Breast epithelium (tissue), 3 donors: ENCODE data around the gene ADARB2.

ENCODE experiments used
- POLR2A ChIP-seq: fragments of 450-650 bp; IDR thresholded peaks from one replicate; pipeline ENCODE4 v1.6.1; 2016; ENCODE audit warnings: antibody characterized with exemption, mild to moderate bottlenecking, moderate library complexity
- TF ChIP-seq, protein P1 (sequence below), 3 donors: fragments of 450-650 bp; IDR thresholded peaks; one replicate each; pipeline ENCODE4 v1.5.1; 2016 to 2017; ENCODE audit warnings: antibody characterized with exemption in 3 of 3, mild to moderate bottlenecking in 3 of 3, moderate library complexity in 3 of 3

- TF ChIP-seq, protein P1, sequence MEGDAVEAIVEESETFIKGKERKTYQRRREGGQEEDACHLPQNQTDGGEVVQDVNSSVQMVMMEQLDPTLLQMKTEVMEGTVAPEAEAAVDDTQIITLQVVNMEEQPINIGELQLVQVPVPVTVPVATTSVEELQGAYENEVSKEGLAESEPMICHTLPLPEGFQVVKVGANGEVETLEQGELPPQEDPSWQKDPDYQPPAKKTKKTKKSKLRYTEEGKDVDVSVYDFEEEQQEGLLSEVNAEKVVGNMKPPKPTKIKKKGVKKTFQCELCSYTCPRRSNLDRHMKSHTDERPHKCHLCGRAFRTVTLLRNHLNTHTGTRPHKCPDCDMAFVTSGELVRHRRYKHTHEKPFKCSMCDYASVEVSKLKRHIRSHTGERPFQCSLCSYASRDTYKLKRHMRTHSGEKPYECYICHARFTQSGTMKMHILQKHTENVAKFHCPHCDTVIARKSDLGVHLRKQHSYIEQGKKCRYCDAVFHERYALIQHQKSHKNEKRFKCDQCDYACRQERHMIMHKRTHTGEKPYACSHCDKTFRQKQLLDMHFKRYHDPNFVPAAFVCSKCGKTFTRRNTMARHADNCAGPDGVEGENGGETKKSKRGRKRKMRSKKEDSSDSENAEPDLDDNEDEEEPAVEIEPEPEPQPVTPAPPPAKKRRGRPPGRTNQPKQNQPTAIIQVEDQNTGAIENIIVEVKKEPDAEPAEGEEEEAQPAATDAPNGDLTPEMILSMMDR (IDR thresholded peaks at IDR 0.05) = no peak
- no peak for TF ChIP-seq POLR2A
Measured at GRCh38 chr10:1591742-1592141, 145.6 kb downstream of the ADARB2 start.
